Prostate gland (tissue), 2 donors: ENCODE results near the gene PTPRT.

Source experiments
- CTCF ChIP-seq, 4 experiments: fragments of 200-600 bp in 2 of 4; fragments of 450-650 bp in 2 of 4; sonication (generic) in 2 of 4; IDR thresholded peaks; 1 replicate in 3 of 4; 2 replicates in 1 of 4; pipeline ENCODE4 v1.5.1; 2016 to 2019; ENCODE audit warnings: antibody characterized with exemption in 4 of 4, mild to moderate bottlenecking in 2 of 4, moderate library complexity in 2 of 4
- POLR2A ChIP-seq: fragments of 450-650 bp; IDR thresholded peaks from one replicate; pipeline ENCODE4 v1.6.1; 2016; ENCODE audit warnings: antibody characterized with exemption, mild to moderate bottlenecking

GRCh38 chr20:42855896-42856295 is 333.8 kb downstream of the PTPRT start:
- TF ChIP-seq CTCF (IDR thresholded peaks at IDR 0.05) (no peak), POLR2A (no peak)
